SH-SY5Y (cell line): ENCODE data around the gene PDGFB.

ENCODE experiments used
- GATA2 ChIP-seq: IDR thresholded peaks from 2 replicates; pipeline ENCODE4 v1.6.1; 2011; ENCODE audit warnings: mild to moderate bottlenecking, low read depth, low read length
- GATA3 ChIP-seq: IDR thresholded peaks from 2 replicates; pipeline ENCODE4 v1.6.1; 2011; ENCODE audit warnings: low read depth, mild to moderate bottlenecking, low read length, moderate library complexity

DNA sequence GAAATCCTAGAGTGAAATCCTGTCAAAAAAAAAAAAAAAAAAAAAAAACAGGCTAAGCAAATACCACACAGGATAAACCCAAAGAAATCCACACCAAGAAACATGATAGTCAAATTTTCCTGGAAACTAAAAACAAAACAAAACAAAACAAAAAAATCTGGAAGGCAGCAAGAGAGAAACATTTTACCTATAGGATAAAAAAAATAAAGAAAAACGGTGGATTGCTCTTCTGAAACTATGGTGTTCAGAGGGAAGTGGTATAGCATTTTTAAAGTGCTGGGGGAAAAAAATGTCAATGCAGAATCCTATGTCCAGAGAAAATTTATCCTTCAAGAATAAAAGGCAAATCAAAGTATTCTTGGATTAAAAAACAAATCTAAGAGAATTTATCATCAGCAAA is 50.7 kb downstream of the PDGFB start:
- no peak for TF ChIP-seq GATA2
- TF ChIP-seq GATA3: no peak
